ENCODE results near the gene CLEC16A. TPM values are rescaled to one million over a fixed set of nuclear protein-coding genes. Genes with fewer than 3 reads are reported as not detected.
A peak's percentile ranks its signal among the peaks of the same experiment; 100 is the strongest.

The CLEC16A gene
- total RNA-seq, 4 donors from 2014 or later: 24.5 to 33.0 (median 29.3) TPM

- Histone ChIP-seq H3K36me3 (peaks cover 0 to 4% of the 10 kb centered on the region in 2 donors), H3K4me1 (peaks cover 78 to 80% of the 10 kb centered on the region in 2 donors), H3K4me3 (no peak overlapping the region), H3K9me3 (no peaks in the 10 kb centered on the region), H3K27ac (peak overlapping the region; percentile 91 to 96 (median 94)), H3K27me3 (no peaks in the 10 kb centered on the region)
- ATAC-seq (no peak), DNase-seq (no peak)
- TF ChIP-seq, protein P1, sequence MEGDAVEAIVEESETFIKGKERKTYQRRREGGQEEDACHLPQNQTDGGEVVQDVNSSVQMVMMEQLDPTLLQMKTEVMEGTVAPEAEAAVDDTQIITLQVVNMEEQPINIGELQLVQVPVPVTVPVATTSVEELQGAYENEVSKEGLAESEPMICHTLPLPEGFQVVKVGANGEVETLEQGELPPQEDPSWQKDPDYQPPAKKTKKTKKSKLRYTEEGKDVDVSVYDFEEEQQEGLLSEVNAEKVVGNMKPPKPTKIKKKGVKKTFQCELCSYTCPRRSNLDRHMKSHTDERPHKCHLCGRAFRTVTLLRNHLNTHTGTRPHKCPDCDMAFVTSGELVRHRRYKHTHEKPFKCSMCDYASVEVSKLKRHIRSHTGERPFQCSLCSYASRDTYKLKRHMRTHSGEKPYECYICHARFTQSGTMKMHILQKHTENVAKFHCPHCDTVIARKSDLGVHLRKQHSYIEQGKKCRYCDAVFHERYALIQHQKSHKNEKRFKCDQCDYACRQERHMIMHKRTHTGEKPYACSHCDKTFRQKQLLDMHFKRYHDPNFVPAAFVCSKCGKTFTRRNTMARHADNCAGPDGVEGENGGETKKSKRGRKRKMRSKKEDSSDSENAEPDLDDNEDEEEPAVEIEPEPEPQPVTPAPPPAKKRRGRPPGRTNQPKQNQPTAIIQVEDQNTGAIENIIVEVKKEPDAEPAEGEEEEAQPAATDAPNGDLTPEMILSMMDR (IDR thresholded peaks at IDR 0.05 in 4 of 5, conservative IDR thresholded peaks at IDR 0.05 in 1 of 5): no peak
- no peak for TF ChIP-seq POLR2A (IDR thresholded peaks at IDR 0.05)
- intact Hi-C loops (cut with DNase I; ENCODE audit: low total_unique reads) (no loop called here), in situ Hi-C loops (cut with MboI; ENCODE audit: low sequenced_read_pairs in 4 of 4) (no loop called here)
These were observed 10.5 kb upstream of the CLEC16A start for GRCh38 chr16:10933865-10934264.

GRCh38 chr16:10934325-10935107 is 9.8 kb upstream of the CLEC16A start:
- no peaks in the 10 kb centered on the region for H3K27me3 ChIP-seq
- in situ Hi-C loops (cut with MboI; ENCODE audit: low sequenced_read_pairs in 4 of 4): no loop called here
- H3K27ac ChIP-seq: peak overlapping the region; percentile 91 to 96 (median 94)
- DNase-seq (no peak), ATAC-seq (no peak)
- H3K9me3 ChIP-seq: no peaks in the 10 kb centered on the region
- TF ChIP-seq, protein P1 (IDR thresholded peaks at IDR 0.05 in 4 of 5, conservative IDR thresholded peaks at IDR 0.05 in 1 of 5): no peak
- TF ChIP-seq POLR2A (IDR thresholded peaks at IDR 0.05): no peak
- no peaks in the 10 kb centered on the region for H3K36me3 ChIP-seq
- intact Hi-C loops (cut with DNase I; ENCODE audit: low total_unique reads): no loop called here
- no peak overlapping the region for H3K4me3 ChIP-seq
- peaks cover 85% of the 10 kb centered on the region in 2 donors for H3K4me1 ChIP-seq

GRCh38 chr16:10935226-10935915 is 9.0 kb upstream of the CLEC16A start:
- H3K27me3 ChIP-seq: no peaks in the 10 kb centered on the region
- in situ Hi-C loops (cut with MboI; ENCODE audit: low sequenced_read_pairs in 4 of 4): no loop called here
- intact Hi-C loops (cut with DNase I; ENCODE audit: low total_unique reads): no loop called here
- DNase-seq: no peak
- peak overlapping the region; percentile 91 to 96 (median 94) for H3K27ac ChIP-seq
- H3K36me3 ChIP-seq: no peaks in the 10 kb centered on the region
- H3K9me3 ChIP-seq: no peaks in the 10 kb centered on the region
- no peak for ATAC-seq
- H3K4me3 ChIP-seq: no peak overlapping the region
- TF ChIP-seq, protein P1 (IDR thresholded peaks at IDR 0.05 in 4 of 5, conservative IDR thresholded peaks at IDR 0.05 in 1 of 5): no peak
- no peak for TF ChIP-seq POLR2A (IDR thresholded peaks at IDR 0.05)
- peaks cover 86 to 88% of the 10 kb centered on the region in 2 donors for H3K4me1 ChIP-seq

GRCh38 chr16:10936272-10936984 is 7.9 kb upstream of the CLEC16A start:
- no peaks in the 10 kb centered on the region for H3K9me3 ChIP-seq
- H3K27ac ChIP-seq: peak overlapping the region; percentile 91 to 96 (median 94)
- ATAC-seq (no peak), DNase-seq (no peak)
- intact Hi-C loops (cut with DNase I; ENCODE audit: low total_unique reads): no loop called here
- no peaks in the 10 kb centered on the region for H3K27me3 ChIP-seq
- H3K4me3 ChIP-seq: no peak overlapping the region
- H3K4me1 ChIP-seq: peaks cover 87 to 91% of the 10 kb centered on the region in 2 donors
- in situ Hi-C loops (cut with MboI; ENCODE audit: low sequenced_read_pairs in 4 of 4): no loop called here
- no peaks in the 10 kb centered on the region for H3K36me3 ChIP-seq
- TF ChIP-seq, protein P1 (IDR thresholded peaks at IDR 0.05 in 4 of 5, conservative IDR thresholded peaks at IDR 0.05 in 1 of 5): no peak
- TF ChIP-seq POLR2A (IDR thresholded peaks at IDR 0.05): no peak
